ENCODE measurements around the gene SERPINA1. TPM values are rescaled to one million over a fixed set of nuclear protein-coding genes. Genes with fewer than 3 reads are reported as not detected.

SERPINA1 gene
- total RNA-seq, 1 donor from 2014 or later: 6.1 TPM

DNA sequence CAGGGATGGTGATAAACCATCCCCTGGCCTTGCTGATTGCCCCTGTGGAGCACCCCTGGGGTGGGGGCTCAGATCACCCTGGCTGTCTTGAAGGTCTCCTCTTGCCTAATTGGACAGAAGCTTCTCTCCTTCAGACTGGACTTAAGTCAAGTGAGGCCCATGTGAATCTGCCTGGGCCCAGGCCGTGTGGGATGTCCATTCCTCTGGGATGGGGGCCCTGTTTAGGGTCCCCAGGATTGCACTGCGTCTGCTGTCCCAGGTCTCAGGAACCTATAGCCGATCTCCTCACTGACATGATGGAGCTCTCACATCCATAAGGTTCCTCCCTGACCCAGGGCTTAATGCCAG, 20.2 kb downstream of the SERPINA1 start:
- TF ChIP-seq POLR2AphosphoS5 (IDR thresholded peaks at IDR 0.05; ENCODE audit: insufficient read depth in 1 of 2, low read depth in 1 of 2): no peak
- TF ChIP-seq, protein P1, sequence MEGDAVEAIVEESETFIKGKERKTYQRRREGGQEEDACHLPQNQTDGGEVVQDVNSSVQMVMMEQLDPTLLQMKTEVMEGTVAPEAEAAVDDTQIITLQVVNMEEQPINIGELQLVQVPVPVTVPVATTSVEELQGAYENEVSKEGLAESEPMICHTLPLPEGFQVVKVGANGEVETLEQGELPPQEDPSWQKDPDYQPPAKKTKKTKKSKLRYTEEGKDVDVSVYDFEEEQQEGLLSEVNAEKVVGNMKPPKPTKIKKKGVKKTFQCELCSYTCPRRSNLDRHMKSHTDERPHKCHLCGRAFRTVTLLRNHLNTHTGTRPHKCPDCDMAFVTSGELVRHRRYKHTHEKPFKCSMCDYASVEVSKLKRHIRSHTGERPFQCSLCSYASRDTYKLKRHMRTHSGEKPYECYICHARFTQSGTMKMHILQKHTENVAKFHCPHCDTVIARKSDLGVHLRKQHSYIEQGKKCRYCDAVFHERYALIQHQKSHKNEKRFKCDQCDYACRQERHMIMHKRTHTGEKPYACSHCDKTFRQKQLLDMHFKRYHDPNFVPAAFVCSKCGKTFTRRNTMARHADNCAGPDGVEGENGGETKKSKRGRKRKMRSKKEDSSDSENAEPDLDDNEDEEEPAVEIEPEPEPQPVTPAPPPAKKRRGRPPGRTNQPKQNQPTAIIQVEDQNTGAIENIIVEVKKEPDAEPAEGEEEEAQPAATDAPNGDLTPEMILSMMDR (IDR thresholded peaks at IDR 0.05): no peak
- no peak for TF ChIP-seq POLR2A (IDR thresholded peaks at IDR 0.05)

DNA sequence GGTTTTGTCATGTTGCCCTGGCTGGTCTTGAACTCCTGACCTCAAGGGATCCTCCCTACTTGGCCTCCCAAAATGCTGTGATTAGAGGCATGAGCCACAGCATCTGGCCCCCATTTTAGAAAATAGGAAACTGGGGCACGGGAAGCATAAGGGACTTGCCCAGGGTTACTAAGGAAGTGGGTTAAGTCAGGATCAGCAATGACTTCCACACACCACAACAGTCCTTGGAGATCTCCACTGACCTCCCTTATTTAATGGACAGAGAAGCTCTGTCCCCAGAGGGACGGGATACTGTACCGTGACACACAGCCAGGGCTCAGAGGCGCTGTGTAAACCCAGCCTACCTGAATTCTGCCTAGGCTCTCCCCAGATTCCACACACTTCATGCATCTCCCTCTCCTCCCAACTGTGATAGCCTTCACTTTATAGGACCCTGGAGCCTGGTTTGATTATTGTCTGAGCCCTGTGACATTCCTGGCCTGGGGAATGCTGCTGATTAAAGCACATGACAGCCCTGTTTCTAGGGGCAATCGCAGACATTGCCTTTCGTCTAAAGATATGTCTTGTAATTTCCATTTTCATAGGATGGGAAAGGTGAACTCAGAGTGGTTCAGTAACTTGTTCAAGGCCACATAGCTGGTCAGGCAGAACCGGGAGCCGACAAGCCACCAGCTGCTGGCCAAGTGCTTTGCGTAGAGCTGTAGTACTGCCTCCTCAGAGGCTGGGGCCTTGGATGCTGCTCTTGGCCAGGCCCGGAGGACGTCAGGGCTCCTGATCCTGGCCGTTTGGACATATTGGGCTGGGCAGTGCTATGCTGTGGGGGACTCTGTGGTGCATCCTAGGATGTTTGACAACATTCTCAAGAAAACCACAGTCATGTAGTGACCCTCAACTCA, 20.8 kb downstream of the SERPINA1 start:
- Histone ChIP-seq H3K4me1 (no peaks in the 10 kb centered on the region), H3K36me3 (no peaks in the 10 kb centered on the region), H3K27ac (no peak overlapping the region), H3K9me3 (no peaks in the 10 kb centered on the region), H3K4me3 (no peak overlapping the region), H3K27me3 (no peaks in the 10 kb centered on the region)
- TF ChIP-seq POLR2AphosphoS5 (IDR thresholded peaks at IDR 0.05; ENCODE audit: insufficient read depth in 1 of 2, low read depth in 1 of 2) (no peak), POLR2A (IDR thresholded peaks at IDR 0.05) (no peak)
- TF ChIP-seq, protein P1 (IDR thresholded peaks at IDR 0.05): no peak
- DNase-seq (ENCODE audit: extremely low spot score in 2 of 2): no peak
- intact Hi-C loops (cut with DNase I): no loop called here

More for the DNA sequence above, 20.2 kb downstream of the SERPINA1 start:
- intact Hi-C loops (cut with DNase I): no loop called here
- H3K27me3 ChIP-seq: no peaks in the 10 kb centered on the region
- H3K27ac ChIP-seq: no peak overlapping the region
- no peak overlapping the region for H3K4me3 ChIP-seq
- no peak for DNase-seq (ENCODE audit: extremely low spot score in 2 of 2)
- no peaks in the 10 kb centered on the region for H3K4me1 ChIP-seq
- H3K9me3 ChIP-seq: no peaks in the 10 kb centered on the region
- H3K36me3 ChIP-seq: no peaks in the 10 kb centered on the region

DNA sequence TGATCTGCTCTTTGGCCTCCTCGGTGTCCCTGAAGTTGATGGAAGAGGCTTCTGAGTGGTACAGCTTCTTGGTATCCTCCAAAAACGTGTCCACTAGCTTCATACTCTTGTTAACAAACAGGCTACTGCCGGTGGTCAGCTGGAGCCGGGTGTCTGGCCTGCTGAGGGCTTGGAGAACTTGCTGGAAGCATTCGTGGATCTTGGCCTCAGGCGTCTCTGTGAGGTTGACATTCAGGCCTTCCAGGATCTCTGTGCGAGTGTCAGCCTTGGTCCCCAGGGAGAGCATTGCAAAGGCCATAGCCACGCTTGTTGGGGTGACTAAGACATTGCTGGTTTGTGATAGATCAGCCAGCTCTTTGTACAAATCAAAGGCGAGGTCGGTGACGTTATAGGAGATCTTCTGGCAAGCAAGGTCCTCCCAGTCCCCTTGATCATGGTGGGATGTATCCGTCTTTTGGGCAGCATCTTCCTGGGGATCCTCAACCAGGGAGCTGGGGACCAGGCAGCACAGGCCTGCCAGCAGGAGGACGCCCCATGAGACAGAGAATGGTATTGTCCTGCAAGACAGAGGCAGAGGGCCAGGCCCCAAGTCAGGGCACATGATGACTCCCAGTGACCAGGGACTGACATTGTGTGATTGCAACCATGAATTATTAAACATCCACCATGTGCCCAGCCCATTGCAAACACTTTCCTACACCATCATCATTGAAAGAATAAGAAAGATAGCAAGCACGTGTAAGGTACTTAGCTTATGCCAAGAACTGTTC, 22.1 kb downstream of the SERPINA1 start, which contains the start of gene SERPINA2:
TSS of gene SERPINA2 (minus strand) at position 553 of the 770 bp plus-strand sequence.
- no peaks in the 10 kb centered on the region for H3K27me3 ChIP-seq
- H3K27ac ChIP-seq: no peak within 1 kb of the TSS
- no peak within 1 kb of the TSS for H3K4me3 ChIP-seq
- no peak for DNase-seq (ENCODE audit: extremely low spot score in 2 of 2)
- no peaks in the 10 kb centered on the region for H3K9me3 ChIP-seq
- no peaks in the 10 kb centered on the region for H3K36me3 ChIP-seq
- TF ChIP-seq POLR2A (IDR thresholded peaks at IDR 0.05) (no peak), POLR2AphosphoS5 (IDR thresholded peaks at IDR 0.05; ENCODE audit: insufficient read depth in 1 of 2, low read depth in 1 of 2) (no peak)
- TF ChIP-seq, protein P1 (IDR thresholded peaks at IDR 0.05): no peak
- intact Hi-C loops (cut with DNase I): no loop called here
- H3K4me1 ChIP-seq: no peaks in the 10 kb centered on the region

DNA sequence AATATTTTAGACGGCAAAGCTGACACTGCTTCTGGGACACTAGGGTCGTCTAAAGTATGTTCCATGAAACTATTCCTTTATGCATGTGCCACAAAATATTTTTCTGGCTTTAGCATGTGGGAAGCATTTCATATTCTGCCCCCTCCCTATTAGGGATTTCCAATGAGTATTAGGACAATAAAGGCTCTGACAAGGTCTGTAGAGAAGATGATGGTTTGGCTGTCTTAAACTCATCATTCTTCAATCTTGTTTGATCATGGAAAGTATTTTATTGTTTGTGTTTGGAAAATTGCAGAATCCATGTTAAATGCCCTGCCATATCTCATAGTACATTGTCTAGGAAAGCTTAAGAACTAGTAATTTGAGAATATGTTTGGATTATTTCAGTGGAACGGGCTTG, 22.8 kb downstream of the SERPINA1 start:
- intact Hi-C loops (cut with DNase I): no loop called here
- Histone ChIP-seq H3K9me3 (no peaks in the 10 kb centered on the region), H3K27me3 (no peaks in the 10 kb centered on the region), H3K4me3 (no peak overlapping the region), H3K27ac (no peak overlapping the region), H3K4me1 (no peaks in the 10 kb centered on the region), H3K36me3 (no peaks in the 10 kb centered on the region)
- no peak for TF ChIP-seq POLR2AphosphoS5 (IDR thresholded peaks at IDR 0.05; ENCODE audit: insufficient read depth in 1 of 2, low read depth in 1 of 2)
- TF ChIP-seq, protein P1 (IDR thresholded peaks at IDR 0.05): no peak
- no peak for TF ChIP-seq POLR2A (IDR thresholded peaks at IDR 0.05)
- no peak for DNase-seq (ENCODE audit: extremely low spot score in 2 of 2)

Data from vagina (tissue), 2 donors.